Coronary artery (tissue), 2 donors: Measurements from ENCODE around the gene SLC7A4.
"Not testable (repeated sequence)": the region's sequence is repeated elsewhere in the genome, so short reads cannot be mapped to it uniquely, and the experiment has no call there.

Source experiments
- DNase-seq: peaks from one replicate; pipeline ENCODE4 v3.0.0-alpha.2; 2017; ENCODE audit warnings: low spot score
- H3K27ac ChIP-seq, 2 donors: fragments of 200-600 bp; sonication (generic); one replicate each; pipeline ENCODE4 v1.5.1; 2016 to 2019
- H3K4me3 ChIP-seq: fragments of 200-600 bp; sonication (generic); 2 replicates; pipeline ENCODE4 v1.5.1; 2016; ENCODE audit warnings: mild to moderate bottlenecking, moderate library complexity
- CTCF ChIP-seq: fragments of 200-600 bp; sonication (generic); IDR thresholded peaks from one replicate; pipeline ENCODE4 v1.5.1; 2019; ENCODE audit warnings: antibody characterized with exemption

The SLC7A4 gene

GRCh38 chr22:21051145-21051830, 18.9 kb upstream of the SLC7A4 start:
- no peak overlapping the region for H3K27ac ChIP-seq
- H3K4me3 ChIP-seq = no peak overlapping the region
- no peak for TF ChIP-seq CTCF
- DNase-seq = no peak

DNA sequence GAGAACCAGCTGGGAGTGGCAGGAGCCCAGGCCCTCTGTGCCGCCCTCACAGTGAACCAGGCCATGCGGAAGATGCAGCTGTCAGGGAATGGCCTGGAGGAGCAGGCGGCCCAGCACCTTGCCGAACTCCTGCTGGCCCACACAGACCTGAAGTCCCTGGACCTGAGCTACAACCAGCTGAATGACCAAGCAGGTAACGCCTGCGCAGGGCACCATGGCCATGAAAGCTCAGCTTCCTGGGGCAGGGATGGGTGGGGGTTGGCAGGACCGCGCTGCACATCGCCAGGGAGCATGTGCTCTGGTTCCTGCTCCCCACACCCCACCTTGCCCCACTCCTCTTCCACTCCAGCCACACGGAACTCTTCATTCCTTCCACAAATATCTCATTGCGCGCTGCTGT, 16.6 kb upstream of the SLC7A4 start:
- DNase-seq, H3K27ac ChIP-seq, H3K4me3 ChIP-seq: not testable (repeated sequence)

- not testable (repeated sequence) for DNase-seq, H3K4me3 ChIP-seq, H3K27ac ChIP-seq
Observed at GRCh38 chr22:21048448-21048847, 16.1 kb upstream of the SLC7A4 start.

- DNase-seq = no peak
- no peak for TF ChIP-seq CTCF
- Histone ChIP-seq H3K27ac (no peak overlapping the region), H3K4me3 (no peak overlapping the region)
Observed at GRCh38 chr22:21047730-21048129, 15.4 kb upstream of the SLC7A4 start.

DNA sequence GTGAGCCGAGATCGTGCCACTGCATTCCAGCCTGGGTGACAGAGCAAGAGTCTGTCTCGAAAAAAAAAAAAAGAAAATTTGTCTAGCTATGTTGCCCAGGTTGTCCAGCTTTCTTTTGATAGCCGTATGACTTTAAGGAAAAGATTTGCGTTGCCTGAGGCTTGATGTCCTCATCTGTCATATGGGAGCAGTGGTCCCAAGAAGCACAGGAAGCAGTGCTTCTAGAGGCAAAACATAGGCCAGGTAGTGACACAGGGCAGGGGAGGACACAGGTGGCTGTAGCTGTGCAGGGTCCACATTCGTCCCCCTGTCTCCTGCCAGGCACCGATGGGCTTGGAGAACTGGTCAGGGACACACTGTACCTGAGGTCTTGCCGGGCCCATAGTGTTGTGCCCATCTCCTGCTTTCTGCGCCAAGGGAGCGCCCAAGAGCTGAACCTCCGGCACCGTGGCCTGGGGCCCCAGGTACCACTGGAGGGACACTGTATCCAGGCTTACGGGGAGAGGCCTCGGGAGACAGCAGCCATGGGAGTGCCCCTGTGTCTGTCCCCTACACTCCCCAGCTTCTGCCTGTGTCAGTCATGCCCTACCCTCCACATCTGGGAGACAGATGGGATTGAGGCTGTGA, 14.8 kb upstream of the SLC7A4 start:
- no peak for DNase-seq
- no peak for TF ChIP-seq CTCF
- H3K4me3 ChIP-seq = no peak overlapping the region
- H3K27ac ChIP-seq = no peak overlapping the region

GRCh38 chr22:21045585-21046294, 13.4 kb upstream of the SLC7A4 start, which contains the start of gene LRRC74B:
Gene LRRC74B (plus strand): TSS chr22:21045946. CDS start chr22:21045987, 41 bp downstream.
- Histone ChIP-seq H3K4me3 (peak within 1 kb of the TSS; percentile 58), H3K27ac (peak within 1 kb of the TSS in 1 of 2 donors; percentile 80)
- no peak for TF ChIP-seq CTCF
- DNase-seq = peak; percentile 92

GRCh38 chr22:21044931-21045584, 12.7 kb upstream of the SLC7A4 start:
- Histone ChIP-seq H3K4me3 (peak overlapping the region; percentile 58), H3K27ac (peak overlapping the region in 1 of 2 donors; percentile 80)
- no peak for TF ChIP-seq CTCF
- DNase-seq = no peak
